Stimulated activated CD8-positive, alpha-beta memory T cell treated with anti-CD3 and anti-CD28 coated beads, Interleukin-15, amount 100 ng/mL, for 4 hours (primary cell): ENCODE measurements around the gene NCBP3.
"Not testable (repeated sequence)": the region's sequence is repeated elsewhere in the genome, so short reads cannot be mapped to it uniquely, and the experiment has no call there.

Experiments used
- DNase-seq, 2 donors: peaks; one replicate each; pipeline ENCODE4 v3.0.0-alpha.2; 2020; ENCODE audit warnings: low read depth in 2 of 2

Gene NCBP3

DNA sequence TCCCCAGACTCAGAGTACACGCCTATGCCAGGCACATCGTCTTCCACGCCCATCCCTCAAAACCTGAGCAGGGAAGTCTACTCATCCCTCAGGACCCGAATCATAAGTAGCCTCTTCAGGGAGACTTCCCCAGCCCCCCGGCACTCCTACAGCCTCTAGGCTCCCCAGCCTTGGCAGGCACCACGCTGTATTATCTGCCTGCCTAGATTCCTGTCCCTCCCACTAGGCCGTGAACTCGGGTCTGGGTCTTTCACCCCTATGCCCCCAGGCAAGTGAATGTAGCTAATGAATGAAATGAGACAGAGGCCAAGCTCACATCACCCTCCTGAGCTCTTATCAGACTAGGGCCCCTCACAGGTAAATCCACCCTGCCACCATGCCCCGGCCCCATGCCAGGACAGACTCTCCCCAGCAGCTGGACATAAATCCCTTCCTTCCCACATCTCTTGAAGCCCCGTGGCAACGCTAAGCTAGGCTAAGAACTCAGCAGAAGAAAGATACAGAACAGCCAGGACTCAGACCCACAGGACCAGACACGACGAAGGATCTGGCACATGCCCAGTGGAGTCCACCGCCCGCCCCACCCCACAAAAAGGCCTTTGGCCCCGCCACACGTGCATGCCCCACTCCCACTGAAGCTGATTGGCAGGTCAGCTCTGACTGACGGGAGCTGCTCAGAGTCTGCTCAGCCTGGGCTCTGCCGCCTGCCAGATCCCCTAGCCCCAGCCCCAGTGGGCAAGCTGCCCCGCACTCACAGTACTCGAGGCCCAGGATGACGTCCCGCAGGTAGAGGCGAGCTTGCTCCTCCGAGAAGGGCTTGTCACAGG lies 33.8 kb upstream of the NCBP3 start:
- no peak for DNase-seq

GRCh38 chr17:3879186-3879585 lies 33.1 kb upstream of the NCBP3 start:
- no peak for DNase-seq

GRCh38 chr17:3877220-3877619 lies 31.2 kb upstream of the NCBP3 start:
- DNase-seq = no peak

DNA sequence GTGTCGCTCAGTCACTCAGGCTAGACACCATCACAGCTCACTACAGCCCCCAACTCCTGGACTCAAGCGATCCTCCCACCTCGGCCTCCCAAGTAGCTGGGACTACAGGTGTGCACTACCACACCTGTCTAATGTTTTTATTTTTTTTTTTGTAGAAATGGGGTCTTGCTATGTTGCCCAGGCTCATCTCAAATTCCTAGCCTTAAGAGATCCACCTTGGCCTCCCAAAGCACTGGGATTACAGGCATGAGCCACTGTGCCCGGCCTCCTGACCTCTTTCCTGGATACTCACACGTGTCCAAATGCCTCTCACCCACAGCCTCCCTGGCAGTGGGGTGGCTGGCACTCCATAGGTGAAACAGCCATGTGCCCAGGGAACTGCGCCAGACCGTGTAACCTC lies 29.3 kb upstream of the NCBP3 start:
- DNase-seq = no peak

GRCh38 chr17:3873862-3874261 lies 27.8 kb upstream of the NCBP3 start:
- DNase-seq = no peak

DNA sequence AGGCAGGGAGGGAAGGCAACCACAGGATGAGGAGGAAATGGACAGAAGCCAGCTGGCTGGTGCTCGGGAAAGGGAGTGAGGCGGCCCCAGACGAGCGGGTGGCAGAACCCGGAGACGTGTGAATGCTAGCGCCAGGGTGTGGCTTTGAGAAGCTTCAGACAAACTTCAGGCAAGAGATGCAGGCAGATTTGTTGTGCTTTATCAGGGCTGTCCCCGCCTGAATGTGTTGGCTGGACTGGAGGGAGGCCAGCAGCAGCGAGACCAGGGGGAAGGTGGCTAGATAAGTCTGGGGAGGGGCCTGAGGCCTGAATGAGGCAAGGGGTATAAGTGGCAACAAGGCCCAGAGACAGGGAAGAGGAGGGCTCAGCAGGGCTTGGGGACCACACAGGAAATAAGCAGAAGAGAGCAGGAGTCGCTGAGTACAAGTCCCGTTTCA lies 24.8 kb upstream of the NCBP3 start:
- no peak for DNase-seq

GRCh38 chr17:3867606-3868005 lies 21.6 kb upstream of the NCBP3 start:
- DNase-seq = no peak

- DNase-seq = no peak
Measured at GRCh38 chr17:3867106-3867505, 21.1 kb upstream of the NCBP3 start.

DNA sequence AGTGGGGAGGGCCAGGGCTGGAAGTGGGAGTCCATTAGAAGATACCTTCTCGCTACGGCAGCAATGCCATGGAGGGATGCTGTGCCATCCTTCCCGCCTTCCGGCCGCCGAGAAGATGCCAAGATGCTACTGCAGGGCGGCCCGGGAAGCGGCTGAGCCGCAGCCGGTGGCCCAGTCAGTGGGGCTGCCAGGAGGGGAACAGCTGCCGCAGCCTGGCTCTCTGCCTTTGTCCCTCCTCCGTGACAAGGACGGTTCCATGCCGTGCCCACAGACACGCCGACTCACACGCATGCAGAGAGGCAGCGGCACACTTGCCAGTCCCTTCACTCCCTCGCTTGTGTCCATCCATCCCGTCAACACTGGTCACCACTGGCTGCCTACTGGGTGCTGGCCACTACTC lies 20.2 kb upstream of the NCBP3 start:
- no peak for DNase-seq

GRCh38 chr17:3865176-3865575 lies 19.1 kb upstream of the NCBP3 start:
- no peak for DNase-seq

DNA sequence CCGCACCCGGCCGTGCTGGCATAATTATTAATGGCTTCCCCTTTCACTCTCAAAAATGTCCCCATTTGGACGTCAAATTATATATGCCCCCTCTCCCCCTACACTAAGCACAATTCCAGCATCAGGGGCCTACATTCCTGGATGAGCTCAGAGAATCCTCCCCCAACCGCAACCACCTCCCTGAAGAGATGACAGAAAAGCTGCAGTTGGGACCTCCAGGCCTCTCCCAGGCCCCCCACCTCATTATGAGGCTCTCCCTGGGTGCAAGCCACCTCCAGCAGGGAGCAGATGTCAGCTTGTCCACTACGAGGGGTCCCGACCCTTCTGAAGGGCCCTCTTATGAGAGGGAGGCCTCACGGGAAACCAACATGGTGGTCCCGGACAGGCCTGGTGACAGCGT lies 18.5 kb upstream of the NCBP3 start:
- no peak for DNase-seq

DNA sequence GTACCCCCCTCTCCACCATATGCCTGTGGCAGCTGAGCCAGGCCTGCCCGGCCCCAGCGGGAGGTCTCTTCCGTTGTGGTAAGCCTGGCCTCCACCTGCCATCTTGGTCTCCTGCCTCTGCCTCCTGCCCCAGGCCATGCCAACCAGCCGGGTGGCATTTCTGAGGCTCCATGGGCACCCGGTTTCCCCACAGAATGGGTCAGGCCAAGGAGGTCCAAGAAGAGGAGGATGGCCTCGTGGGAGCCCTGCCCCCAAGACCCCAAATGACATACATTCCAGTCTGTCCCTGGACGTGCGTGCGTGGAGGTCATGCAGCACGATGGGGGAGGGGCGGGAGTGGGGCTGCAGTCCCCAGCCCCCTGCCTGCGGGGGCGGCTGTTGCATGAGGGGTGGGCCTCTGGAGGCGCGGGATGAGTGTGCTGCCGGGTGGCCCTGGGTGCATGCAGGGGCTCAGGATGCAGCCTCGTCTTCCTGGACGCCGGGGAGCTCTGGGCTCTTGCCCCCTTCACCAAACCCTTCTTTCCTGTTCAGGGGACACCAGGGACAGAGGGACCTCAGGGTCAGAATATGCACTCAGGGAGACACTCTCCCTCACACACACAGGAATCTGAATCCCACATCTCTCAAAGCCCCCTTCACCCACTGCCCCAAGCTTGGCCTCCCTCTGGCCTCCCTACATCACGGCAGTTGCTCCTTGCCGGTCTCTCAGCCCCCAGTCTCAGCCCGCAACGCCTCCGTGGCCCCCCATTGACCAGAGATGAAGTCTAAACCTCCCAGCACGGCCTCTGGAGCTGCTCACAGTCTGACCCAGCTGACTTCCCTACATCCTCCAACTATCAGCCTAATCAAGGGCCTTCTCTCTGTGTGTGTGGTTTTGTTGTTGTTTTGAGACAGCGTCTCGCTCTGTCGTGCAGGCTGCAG lies 16.0 kb upstream of the NCBP3 start:
- DNase-seq = no peak

- DNase-seq = no peak
Measured at GRCh38 chr17:3860939-3861700, 15.1 kb upstream of the NCBP3 start.

DNA sequence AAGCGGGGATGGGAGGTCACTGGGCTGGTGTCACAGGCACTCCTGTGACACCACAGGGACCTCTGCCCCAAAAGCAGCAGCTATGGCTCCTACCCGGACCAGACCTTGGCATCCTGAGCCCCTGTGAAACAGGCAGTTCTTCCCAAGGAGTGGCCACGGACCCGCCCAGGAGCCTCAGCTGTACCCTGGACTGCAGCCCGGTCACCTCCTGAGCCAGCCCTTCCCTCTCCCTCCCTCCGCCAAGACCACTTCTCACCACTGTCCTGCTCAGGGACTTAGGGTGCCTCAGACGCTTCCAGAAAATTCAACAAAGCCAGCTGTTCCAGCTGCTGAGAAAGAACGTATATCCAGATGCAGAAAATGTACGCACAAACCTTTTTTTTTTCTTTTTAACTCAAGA lies 13.9 kb upstream of the NCBP3 start:
- DNase-seq = no peak

DNA sequence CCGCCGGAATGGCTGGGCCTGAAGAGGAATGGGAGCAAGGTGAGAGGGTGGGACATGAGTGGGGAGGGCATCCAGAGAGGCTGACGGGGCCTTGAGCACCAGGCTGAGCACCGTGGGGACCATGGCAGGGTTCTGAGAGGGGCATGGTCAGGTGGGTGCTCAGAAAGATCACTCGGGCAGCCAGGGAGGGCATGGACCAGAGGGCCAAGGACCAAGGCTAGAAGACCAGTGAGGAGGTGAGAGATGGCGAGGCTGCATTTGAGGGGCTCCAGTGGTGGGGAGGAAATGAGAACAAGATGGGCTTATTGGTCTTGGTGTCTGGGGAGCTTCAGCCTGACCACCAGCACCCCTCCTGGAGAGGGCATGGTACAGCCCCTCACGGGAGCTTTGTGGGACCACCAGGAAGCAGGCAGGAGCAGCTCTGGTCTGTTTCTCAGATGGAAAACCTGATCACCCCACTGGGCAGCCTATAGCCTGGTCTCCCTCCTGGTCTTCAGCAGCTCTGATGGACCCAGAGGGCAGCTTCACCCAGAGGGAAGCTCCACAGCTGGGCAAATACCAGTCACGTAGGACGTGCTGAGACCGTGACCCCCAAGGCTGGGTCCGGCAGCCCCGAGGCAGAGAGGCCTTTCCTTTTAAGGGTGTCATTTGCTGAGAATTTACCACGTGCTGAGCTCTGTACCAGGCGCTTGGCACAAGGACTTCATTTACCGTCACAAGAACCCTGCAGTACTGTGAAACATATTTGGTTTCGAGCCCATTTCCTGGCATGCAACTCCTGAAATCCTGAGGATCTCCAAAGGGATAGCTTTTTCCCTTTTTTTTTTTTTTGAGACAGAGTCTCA lies 11.4 kb upstream of the NCBP3 start:
- DNase-seq = no peak

GRCh38 chr17:3854204-3854603 lies 8.2 kb upstream of the NCBP3 start:
- DNase-seq = not testable (repeated sequence)

GRCh38 chr17:3852561-3852960 lies 6.5 kb upstream of the NCBP3 start:
- DNase-seq = no peak

DNA sequence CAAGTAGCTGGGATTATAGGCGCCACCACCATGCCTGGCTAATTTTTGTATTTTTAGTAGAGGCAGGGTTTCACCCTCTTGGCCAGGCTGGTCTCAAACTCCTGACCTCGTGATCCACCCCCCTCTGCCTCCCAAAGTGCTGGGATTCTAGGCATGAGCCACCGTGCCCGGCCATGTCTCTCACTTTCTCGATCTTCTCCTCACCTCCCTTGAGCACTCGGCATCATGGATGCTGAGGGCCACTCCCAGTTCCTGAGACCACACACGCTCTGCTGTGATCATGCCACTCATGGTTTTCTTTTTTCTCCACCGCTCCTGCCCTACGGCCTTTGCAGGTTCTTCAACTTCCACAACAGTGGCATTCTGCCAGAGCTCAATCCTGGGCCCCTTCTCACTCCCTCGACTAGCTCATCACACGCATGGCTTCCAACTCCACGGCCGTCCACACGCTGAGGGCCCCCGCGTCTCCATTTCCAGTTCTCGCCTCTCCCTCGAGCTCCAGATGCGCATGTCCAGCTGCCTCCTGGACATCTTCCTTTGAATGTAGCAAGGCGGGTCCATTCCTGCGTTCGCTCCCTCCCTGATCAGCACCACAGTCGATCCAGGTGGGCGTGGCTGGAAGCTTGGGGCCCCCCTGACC lies 5.5 kb upstream of the NCBP3 start:
- DNase-seq = no peak

- no peak for DNase-seq
Measured at GRCh38 chr17:3848229-3848835, 2.3 kb upstream of the NCBP3 start.

- DNase-seq = no peak
Measured at GRCh38 chr17:3847165-3847670, 1.2 kb upstream of the NCBP3 start.
